ENCODE measurements around the gene PSAT1. TPM values are rescaled to one million over a fixed set of nuclear protein-coding genes. Genes with fewer than 3 reads are reported as not detected.
A peak's percentile ranks its signal among the peaks of the same experiment; 100 is the strongest.

PSAT1 gene
- total RNA-seq, 2 donors from 2014 or later = 2.7 to 6.4 TPM

DNA sequence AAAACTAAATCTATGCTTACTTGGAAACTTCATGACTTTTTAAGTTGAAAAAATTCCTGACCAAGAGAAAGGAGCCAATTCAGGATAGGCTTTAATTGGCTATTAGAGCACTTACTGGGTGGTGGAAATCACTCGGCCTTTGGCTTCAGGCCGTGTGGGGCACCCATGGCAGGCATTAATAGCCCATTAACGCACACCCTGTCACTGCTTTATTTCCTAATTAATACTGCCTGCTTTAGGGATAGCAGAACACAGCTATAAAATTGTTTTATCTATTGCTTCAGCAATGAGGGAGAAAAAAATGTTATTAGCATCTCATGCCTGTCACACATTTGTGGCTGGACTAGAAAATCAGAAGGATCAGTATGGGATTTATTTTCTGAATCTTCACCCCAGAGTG is 58.1 kb downstream of the PSAT1 start:
- intact Hi-C loops (cut with DNase I) = no loop called here
- no peak for ATAC-seq

DNA sequence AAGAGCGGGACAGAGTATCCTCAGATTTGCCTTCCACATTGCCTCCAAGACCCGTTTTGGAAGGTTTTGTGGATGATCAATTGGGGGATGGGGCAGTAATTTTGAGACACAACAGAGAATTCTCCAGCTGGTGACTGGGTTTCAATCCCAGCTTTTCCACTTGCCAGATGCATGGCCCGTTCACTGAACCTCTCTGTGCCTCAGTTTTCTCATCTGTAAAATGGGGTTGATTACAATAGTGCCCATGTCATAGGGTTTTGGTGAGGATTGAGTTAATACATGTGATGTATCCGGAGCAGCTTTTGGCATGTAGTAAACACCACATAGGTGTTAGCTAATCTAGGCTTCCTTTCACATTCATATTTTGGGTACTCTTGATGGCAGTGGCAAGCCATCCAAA is 59.7 kb downstream of the PSAT1 start:
- no peak for ATAC-seq
- intact Hi-C loops (cut with DNase I) = no loop called here
- DNase-seq = no peak

More for the DNA sequence above, 58.1 kb downstream of the PSAT1 start:
- DNase-seq = no peak

DNA sequence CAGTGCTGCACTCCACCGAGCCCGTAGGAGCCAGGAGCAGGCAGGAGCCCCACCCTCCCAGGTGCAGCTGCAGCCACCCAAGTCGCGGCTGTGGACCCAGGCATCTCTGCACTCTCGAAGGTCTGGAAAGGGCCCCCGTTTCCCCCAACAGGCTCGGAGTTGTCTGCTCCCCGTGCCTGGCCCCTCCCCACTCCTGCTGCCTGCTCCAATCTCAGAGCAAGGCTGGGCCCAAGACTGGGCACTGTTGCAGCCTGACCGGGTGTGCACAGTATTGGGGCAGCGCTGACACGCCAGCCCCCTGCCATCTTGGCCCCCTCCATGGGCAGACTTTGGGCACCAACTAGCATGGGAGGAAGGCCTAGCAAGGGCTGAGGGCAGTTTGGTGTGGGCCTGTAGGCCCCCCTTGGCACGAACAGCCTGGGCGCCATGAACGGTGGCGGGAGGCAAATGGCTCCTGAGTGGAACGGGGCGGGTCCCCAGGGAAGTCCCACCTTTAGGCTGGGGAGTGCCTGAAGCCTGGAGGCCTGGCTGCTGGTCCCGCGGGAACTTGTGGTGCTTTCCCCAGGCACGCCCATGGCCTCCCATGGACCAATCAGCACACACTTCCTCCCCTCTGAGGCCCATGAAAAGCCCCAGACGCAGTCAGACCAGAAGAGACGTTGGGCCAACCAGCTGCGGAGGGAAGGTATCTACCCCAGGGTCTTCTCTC is 60.4 kb downstream of the PSAT1 start:
- no peak for DNase-seq
- intact Hi-C loops (cut with DNase I) = no loop called here
- no peak for ATAC-seq

DNA sequence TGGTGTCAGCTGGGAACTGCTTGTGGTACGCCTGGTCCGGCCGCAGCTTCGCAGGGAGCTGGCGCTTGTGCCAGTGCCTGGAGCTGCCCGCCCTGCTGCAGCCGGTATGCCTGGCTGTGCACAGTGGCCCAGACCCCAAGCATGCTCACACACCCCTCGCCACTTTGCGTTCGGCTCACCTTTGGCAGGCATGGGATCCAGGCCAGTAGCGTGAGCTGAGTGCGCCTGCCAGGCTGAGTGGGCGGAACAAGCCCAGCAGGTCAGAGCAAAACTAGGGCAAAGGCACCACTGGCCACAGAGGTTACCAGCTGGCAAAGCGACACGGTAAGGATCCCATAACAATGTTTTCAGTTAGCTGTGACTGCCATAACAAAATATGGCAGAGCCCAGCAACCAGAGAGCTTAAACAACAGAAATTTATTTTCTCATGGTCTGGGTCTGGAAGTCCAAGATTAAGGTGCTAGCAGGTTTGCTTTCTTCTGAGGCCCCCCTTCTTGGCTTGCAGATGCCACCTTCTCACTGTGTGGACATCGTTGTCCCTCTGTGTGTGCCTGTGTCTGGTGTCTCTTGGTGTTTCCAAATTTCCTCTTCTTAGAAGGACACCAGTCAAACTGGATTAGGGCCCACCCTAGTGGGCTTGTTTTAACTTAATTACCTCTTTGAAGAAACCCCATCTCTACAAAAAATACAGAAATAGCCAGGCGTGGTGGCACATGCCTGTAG is 61.6 kb downstream of the PSAT1 start:
- no peak for DNase-seq
- intact Hi-C loops (cut with DNase I) = no loop called here
- peak in 1 of 2 donors; percentile 50 for ATAC-seq

DNA sequence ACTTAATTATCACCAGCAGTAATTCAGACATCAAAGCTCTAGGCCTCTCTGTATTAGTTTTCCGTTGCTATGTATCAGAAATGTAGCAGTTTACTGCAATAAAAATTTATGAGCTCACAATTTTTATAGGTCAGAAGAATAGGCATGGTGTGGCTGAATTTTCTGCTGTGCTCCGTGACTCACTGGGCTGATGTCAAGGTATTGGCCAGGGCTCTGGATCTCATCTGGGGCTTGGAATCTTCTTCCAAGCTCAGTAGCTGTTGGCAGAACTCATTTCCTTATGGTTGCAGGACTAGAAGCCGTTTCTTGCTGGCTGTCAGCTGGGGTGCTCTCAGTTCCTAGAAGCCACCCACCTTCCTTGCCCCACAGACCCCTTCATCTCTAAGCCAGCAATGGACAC is 66.3 kb downstream of the PSAT1 start:
- intact Hi-C loops (cut with DNase I) = loop anchor here in 1 of 2 donors (10.0 kb wide), 1 partner anchor 98 kb away; no protein-coding TSS in a partner anchor
- DNase-seq (no peak), ATAC-seq (peak in 1 of 2 donors; percentile 70)

DNA sequence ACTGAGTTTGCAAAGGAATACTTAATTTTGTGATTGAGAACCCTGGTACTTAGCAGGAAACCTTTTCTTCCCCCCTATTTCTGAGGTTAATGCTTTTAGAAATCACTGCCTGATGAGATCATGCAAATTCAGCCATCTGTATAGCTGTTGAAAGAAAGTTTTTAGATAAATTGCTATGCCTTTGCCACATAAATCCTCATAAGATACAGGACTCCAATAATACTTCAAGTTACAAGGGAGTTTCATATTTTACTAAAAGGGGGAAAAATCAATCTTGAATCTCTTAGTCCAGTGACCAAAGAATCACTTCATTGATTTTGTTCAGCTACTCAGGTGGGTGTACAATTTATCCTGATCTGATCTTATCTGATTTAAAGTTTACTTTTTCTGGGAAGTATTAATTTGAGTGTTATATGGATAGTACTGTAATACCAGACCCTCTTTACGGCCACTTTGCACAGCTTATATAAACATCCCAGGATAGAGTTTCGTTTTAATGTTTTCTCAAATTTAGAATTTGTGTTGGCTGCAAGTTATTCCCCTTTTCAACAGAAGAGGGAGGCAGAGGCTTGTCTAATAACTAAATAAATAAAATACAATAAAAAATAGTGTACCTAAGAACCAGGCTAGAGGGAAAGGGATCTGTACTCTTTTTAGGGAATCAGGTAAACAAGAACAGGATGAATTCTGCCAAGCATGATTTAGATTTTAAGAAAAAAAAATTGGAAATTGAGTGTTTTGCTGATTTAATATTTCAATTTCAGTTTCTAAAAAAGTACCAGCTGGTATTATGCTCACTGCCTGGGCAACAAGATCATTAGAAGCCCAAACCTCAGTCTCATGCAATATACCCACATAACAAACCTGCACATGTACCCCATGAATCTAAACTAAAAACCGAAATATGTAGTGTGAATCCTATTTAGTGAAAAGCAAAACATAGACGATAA is 69.1 kb downstream of the PSAT1 start:
- DNase-seq = no peak
- intact Hi-C loops (cut with DNase I) = loop anchor here in 1 of 2 donors (10.0 kb wide), 1 partner anchor 101 kb away; no protein-coding TSS in a partner anchor
- ATAC-seq = no peak

DNA sequence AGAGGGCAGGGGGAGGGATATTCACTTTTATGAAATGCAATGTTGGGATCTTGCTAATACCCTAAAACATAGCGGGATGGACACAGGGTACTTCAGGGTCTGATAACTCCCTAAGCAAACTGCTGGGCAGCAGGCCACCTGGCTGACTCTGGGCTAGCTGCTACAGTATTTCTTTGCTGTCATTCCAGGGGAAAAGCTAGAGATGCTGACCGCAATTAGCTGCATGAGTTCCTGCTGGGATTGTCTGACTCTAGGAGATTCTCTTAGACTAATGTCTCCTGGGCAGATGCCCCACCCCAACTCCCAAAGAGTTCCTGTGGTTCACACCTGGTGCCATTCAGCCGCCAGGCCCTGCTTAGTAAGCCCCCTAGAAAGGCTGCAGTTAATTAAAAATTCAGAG is 69.9 kb downstream of the PSAT1 start:
- DNase-seq (no peak), ATAC-seq (no peak)
- intact Hi-C loops (cut with DNase I) = loop anchor here in 1 of 2 donors (10.0 kb wide), 1 partner anchor 102 kb away; no protein-coding TSS in a partner anchor

DNA sequence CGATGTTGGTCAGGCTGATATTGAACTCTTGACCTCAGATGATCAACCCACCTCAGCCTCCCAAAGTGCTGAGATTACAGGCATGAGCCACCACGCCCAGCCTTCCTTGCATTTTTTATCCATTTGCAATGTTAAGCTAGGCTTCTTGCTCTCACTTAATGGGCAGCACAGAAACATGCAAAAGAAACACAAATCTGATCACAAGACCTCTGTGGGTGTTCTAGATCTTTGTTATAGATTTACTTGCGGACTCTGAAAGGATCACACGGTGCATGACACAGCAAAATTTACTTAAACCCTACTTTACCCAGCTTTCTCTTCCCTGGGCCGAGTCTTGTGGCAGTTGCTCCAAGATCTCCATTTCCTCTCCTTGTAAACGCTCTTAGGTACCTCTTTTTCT is 71.3 kb downstream of the PSAT1 start:
- ATAC-seq = no peak
- intact Hi-C loops (cut with DNase I) = loop anchor here in 1 of 2 donors (10.0 kb wide), 1 partner anchor 103 kb away; no protein-coding TSS in a partner anchor
- no peak for DNase-seq

DNA sequence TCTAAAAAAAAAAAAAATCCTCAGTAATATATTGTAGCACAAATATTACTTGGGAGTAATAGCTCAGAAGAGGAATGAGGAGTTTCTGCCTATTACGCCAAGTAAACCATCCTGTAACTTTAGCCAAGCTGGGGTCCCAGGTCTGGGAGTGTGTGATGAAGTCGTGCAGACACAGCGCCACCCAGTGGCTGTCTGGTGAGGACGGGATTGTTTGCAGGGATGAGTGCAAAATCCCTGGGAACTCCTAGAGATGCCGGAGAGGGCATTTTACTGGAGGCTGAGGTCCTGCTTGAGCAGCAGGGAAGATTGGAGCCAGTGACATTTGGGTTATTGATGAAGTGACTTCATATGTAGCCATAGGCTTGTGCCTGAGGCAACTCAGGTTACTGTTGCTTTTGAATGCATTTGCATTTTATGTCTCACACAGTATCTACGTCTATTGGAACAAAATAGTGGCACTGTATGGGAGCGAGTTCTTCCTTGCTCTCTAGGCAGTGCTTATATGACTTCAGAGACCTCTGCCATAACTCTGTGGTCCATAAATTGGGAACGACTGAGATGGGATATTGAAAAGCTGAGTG is 72.8 kb downstream of the PSAT1 start:
- DNase-seq (peak; percentile 72), ATAC-seq (peak; percentile 72 to 78)
- intact Hi-C loops (cut with DNase I) = loop anchor here (5.0 to 10.0 kb wide), 2 partner anchors 105 to 107 kb away; no protein-coding TSS in a partner anchor

DNA sequence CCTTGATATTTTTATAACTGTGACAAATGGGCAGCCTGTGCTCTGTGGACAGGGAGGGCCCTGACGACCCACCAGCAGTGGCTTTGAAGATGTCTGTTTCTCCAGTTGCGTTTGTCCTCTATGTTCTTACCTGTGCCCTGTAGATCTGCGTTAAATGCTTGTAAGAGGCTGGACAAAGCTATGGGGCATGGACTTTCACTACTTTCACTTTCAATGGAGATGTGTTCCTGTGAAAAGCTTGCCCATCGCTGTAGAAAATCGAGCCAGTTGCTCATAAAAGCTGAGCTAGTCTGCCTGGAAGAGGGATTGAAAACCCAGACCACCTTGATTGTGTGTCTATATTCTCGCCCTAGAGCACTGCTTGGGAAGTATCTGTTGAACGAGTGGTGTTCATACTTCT is 74.1 kb downstream of the PSAT1 start:
- intact Hi-C loops (cut with DNase I) = loop anchor here in 1 of 2 donors (5.0 kb wide), 1 partner anchor 109 kb away; no protein-coding TSS in a partner anchor
- ATAC-seq (no peak), DNase-seq (no peak)

DNA sequence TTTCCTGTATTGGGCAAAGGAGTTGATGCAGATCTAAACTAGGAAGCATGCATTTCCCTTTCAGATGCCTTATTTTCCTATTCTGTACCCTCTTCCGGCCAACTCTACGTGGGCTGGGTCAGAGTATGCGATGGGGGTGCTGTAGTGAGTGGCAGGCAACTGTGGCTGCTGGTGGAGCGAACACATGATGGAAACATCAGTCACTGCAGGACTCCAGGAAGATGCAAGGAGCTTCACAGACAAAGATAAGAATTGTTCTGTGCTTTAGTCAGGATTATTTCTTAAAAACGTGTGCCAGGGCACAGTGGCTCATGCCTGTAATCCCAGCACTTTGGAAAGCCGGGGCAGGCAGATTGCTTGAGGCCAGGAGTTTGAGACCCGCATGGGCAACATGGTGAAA is 75.1 kb downstream of the PSAT1 start:
- no peak for ATAC-seq
- intact Hi-C loops (cut with DNase I) = loop anchor here in 1 of 2 donors (5.0 kb wide), 1 partner anchor 110 kb away; no protein-coding TSS in a partner anchor
- DNase-seq = no peak

Other genes with a start within 250 kb of the PSAT1 start
- 1 to 10 TPM; 4.6 to 5.8 TPM for gene CEP78, start 61.0 kb upstream of the PSAT1 start, total RNA-seq